SK-N-SH (cell line): ENCODE data around the gene SNX6.

ENCODE experiments used
- ELF1 ChIP-seq: IDR thresholded peaks from 2 replicates; pipeline ENCODE4 v1.4.0; 2012
- EP300 ChIP-seq, 2 experiments: IDR thresholded peaks; 2 replicates each; pipeline versions ENCODE4 v1.4.0 to v1.6.1; 2012; ENCODE audit warnings: borderline replicate concordance in 1 of 2, low read depth in 1 of 2, low read length in 1 of 2
- FOXM1 ChIP-seq: IDR thresholded peaks from 2 replicates; pipeline ENCODE4 v1.4.0; 2012; ENCODE audit warnings: low read depth, mild to moderate bottlenecking
- GABPA ChIP-seq: IDR thresholded peaks from 2 replicates; pipeline ENCODE4 v1.4.0; 2012; ENCODE audit warnings: low read depth, mild to moderate bottlenecking
- GATA2 ChIP-seq: sonication (generic); formaldehyde crosslinking; IDR thresholded peaks from 2 replicates; pipeline ENCODE4 v1.5.0; 2020; ENCODE audit warnings: mild to moderate bottlenecking, missing genetic modification reagents
- POLR2AphosphoS5 ChIP-seq: IDR thresholded peaks from 2 replicates; pipeline ENCODE4 v1.6.1; 2012; ENCODE audit warnings: low read depth, low read length
- TAF1 ChIP-seq: IDR thresholded peaks from 2 replicates; pipeline ENCODE4 v1.6.1; 2012; ENCODE audit warnings: low read depth, mild to moderate bottlenecking, low read length, moderate library complexity, borderline replicate concordance
- TF ChIP-seq, protein P1 (sequence below): fragments of 200-600 bp; sonication (generic); IDR thresholded peaks from 2 replicates; pipeline ENCODE4 v1.6.1; 2017; ENCODE audit warnings: antibody characterized with exemption, mild to moderate bottlenecking, moderate library complexity
- TF ChIP-seq, protein P2 (sequence below): fragments of 150-350 bp; IDR thresholded peaks from 2 replicates; pipeline ENCODE4 v1.6.1; 2017; ENCODE audit warnings: antibody characterized with exemption, low read length, low read depth, borderline replicate concordance

DNA sequence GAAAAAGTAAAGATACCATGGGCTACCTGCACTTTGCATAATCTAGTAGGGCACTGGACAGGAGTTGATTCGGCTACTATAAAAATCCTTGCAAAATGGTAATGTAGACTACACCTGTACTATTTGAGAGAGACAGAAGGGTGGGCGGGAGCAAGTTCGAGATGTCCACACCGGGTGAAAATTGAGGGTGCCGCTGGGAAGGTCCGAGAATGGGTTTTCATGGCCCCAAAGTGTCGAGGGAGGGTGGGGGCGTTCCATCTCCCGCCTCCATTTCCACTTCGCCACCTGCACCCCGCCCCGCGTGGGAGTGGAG, 648 bp downstream of the SNX6 start:
- TF ChIP-seq, protein P1, sequence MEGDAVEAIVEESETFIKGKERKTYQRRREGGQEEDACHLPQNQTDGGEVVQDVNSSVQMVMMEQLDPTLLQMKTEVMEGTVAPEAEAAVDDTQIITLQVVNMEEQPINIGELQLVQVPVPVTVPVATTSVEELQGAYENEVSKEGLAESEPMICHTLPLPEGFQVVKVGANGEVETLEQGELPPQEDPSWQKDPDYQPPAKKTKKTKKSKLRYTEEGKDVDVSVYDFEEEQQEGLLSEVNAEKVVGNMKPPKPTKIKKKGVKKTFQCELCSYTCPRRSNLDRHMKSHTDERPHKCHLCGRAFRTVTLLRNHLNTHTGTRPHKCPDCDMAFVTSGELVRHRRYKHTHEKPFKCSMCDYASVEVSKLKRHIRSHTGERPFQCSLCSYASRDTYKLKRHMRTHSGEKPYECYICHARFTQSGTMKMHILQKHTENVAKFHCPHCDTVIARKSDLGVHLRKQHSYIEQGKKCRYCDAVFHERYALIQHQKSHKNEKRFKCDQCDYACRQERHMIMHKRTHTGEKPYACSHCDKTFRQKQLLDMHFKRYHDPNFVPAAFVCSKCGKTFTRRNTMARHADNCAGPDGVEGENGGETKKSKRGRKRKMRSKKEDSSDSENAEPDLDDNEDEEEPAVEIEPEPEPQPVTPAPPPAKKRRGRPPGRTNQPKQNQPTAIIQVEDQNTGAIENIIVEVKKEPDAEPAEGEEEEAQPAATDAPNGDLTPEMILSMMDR = no peak
- TF ChIP-seq FOXM1 = no peak
- no peak for TF ChIP-seq ELF1
- no peak for TF ChIP-seq GATA2
- TF ChIP-seq GABPA = no peak
- no peak for TF ChIP-seq EP300 (IDR thresholded peaks at IDR 0.05; ENCODE audit: borderline replicate concordance in 1 of 2, low read depth in 1 of 2, low read length in 1 of 2)
- TF ChIP-seq POLR2AphosphoS5 = no peak
- TF ChIP-seq, protein P2, sequence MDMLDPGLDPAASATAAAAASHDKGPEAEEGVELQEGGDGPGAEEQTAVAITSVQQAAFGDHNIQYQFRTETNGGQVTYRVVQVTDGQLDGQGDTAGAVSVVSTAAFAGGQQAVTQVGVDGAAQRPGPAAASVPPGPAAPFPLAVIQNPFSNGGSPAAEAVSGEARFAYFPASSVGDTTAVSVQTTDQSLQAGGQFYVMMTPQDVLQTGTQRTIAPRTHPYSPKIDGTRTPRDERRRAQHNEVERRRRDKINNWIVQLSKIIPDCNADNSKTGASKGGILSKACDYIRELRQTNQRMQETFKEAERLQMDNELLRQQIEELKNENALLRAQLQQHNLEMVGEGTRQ = no peak
- no peak for TF ChIP-seq TAF1
